T-helper 2 cell treated with Interferon-gamma antibody and Interleukin-4, amounts not matched to agents 5 μg/mL and 100 μg/mL, for 36 hours (primary cell): Measurements from ENCODE around the gene COMMD2.

ENCODE experiments used
- DNase-seq: peaks from one replicate; pipeline ENCODE4 v3.0.0; 2021; ENCODE audit warnings: low spot score
- H3K27ac Mint-ChIP-seq: one replicate; pipeline ENCODE4 v1.8.0; 2021; ENCODE audit warnings: mild to moderate bottlenecking, mixed read lengths
- H3K27me3 Mint-ChIP-seq: one replicate; pipeline ENCODE4 v1.8.0; 2021; ENCODE audit warnings: low read depth, mixed read lengths
- H3K36me3 Mint-ChIP-seq: one replicate; pipeline ENCODE4 v1.8.0; 2021; ENCODE audit warnings: low read depth, mixed read lengths
- H3K4me1 Mint-ChIP-seq: one replicate; pipeline ENCODE4 v1.8.0; 2021; ENCODE audit warnings: low read depth, mixed read lengths
- H3K4me3 Mint-ChIP-seq: one replicate; pipeline ENCODE4 v1.8.0; 2022; ENCODE audit warnings: mild to moderate bottlenecking, moderate library complexity, mixed read lengths
- H3K9me3 Mint-ChIP-seq: one replicate; pipeline ENCODE4 v1.8.0; 2021; ENCODE audit warnings: mixed read lengths

COMMD2 gene

DNA sequence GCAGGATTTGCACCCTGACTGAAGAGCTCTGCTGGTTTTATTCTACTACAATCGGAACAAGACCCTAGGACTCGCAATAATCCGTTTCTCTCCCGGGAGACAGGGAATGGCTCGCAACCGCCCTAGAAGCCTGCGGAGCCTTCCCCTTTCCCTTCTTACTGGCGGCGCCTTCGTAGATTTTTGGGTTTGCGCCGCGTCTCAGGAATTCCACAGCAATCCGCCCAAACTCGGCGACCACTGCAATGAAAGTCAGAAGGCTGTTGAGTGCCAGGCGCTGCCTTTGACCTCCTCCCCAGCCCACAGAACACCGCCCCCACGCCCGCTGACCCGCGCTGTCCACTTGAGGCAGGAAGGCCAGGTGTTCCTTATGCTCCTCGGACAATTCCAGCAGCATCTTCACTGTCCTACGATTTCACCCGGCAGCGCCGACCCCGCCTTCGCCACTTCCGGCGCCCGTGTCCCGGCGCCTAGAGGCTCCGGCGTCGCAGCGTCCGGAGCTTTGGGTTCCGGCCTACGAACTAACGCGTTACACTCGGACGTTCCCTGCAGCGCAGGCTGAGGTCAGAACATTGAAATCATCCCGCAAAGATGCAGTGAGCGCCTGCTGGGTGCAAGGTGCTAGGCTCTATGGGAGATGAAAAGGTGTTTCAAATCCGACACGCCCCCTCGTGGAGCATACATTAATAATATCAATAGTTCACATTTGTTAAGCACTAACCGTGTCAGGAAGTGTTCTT lies at the start of gene COMMD2:
Gene COMMD2 (minus strand): TSS at position 439 of the 737 bp plus-strand sequence. CDS start 45 bp downstream, at position 394.
- H3K27me3 Mint-ChIP-seq, result peaks cover 12% of the 10 kb centered on the region
- H3K9me3 Mint-ChIP-seq, result no peaks in the 10 kb centered on the region
- peaks cover 20% of the 10 kb centered on the region for H3K4me1 Mint-ChIP-seq
- H3K27ac Mint-ChIP-seq, result peak within 1 kb of the TSS; percentile 87
- peak; percentile 77 for DNase-seq
- peaks cover 22% of the 10 kb centered on the region for H3K36me3 Mint-ChIP-seq
- peak within 1 kb of the TSS; percentile 95 for H3K4me3 Mint-ChIP-seq

DNA sequence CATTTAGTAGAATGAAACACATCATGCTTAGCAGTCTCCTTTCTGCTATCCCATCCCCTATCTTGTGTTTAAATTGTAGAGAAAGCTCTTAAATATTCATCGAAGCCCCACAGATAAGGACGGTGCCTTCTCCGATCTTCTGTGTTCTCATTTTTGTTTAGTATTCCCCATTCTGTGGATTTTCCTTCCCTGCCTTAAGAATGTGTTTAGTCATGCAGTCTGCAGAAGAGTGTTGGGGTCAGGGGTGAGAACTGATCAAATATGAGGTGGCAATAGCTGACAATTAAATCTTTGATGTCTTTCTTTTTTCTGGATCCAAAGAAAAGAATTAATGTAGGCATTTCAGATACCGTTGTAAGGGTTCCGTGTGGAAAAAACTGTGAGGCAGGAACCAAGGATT lies 49.4 kb upstream of the COMMD2 start:
- H3K9me3 Mint-ChIP-seq, result no peaks in the 10 kb centered on the region
- H3K4me3 Mint-ChIP-seq, result no peak overlapping the region
- H3K27me3 Mint-ChIP-seq, result peaks cover 32% of the 10 kb centered on the region
- H3K27ac Mint-ChIP-seq, result no peak overlapping the region
- H3K36me3 Mint-ChIP-seq, result no peaks in the 10 kb centered on the region
- no peak for DNase-seq
- H3K4me1 Mint-ChIP-seq, result peaks cover 4% of the 10 kb centered on the region

DNA sequence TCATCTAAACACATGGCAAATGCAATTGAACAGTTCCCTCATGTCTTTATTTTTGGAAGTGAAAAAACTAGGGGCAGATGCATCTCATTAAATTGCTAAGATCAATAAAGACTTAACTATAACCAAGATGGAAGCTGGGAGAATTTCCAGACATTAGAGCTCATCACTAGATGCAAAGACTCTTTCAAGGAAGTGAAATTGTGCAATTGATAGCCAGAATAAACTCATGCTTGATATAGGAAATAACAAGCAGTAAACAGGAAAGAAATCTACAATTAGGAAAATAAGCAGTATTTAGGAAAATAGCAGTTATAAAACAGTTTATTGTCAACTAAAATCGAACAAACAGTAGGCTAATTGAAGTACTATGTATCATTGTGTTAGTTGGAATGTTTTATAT lies 48.9 kb upstream of the COMMD2 start:
- Mint-ChIP-seq H3K4me1 (no peaks in the 10 kb centered on the region), H3K9me3 (no peaks in the 10 kb centered on the region), H3K4me3 (no peak overlapping the region), H3K27me3 (peaks cover 31% of the 10 kb centered on the region), H3K36me3 (no peaks in the 10 kb centered on the region), H3K27ac (no peak overlapping the region)
- DNase-seq, result no peak

DNA sequence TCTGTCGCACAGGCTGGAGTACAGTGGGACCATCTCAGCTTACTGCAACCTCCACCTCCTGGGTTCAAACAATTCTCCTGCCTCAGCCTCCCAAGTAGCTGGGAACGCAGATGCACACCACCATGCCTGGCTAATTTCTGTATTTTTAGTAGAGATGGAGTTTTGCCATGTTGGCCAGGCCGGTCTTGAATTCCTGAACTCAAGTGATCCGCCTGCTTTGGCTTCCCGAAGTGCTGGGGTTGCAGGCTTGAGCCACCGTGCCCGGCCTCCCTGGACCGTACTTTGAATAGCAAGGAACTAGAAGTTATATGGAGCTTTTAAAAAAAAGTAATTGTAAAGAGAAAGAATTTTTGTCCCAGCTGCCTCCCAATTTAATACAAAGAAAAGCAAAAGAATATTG lies 48.4 kb upstream of the COMMD2 start:
- no peaks in the 10 kb centered on the region for H3K36me3 Mint-ChIP-seq
- H3K4me3 Mint-ChIP-seq, result no peak overlapping the region
- no peak for DNase-seq
- H3K4me1 Mint-ChIP-seq, result no peaks in the 10 kb centered on the region
- H3K27me3 Mint-ChIP-seq, result peaks cover 30% of the 10 kb centered on the region
- no peak overlapping the region for H3K27ac Mint-ChIP-seq
- no peaks in the 10 kb centered on the region for H3K9me3 Mint-ChIP-seq

DNA sequence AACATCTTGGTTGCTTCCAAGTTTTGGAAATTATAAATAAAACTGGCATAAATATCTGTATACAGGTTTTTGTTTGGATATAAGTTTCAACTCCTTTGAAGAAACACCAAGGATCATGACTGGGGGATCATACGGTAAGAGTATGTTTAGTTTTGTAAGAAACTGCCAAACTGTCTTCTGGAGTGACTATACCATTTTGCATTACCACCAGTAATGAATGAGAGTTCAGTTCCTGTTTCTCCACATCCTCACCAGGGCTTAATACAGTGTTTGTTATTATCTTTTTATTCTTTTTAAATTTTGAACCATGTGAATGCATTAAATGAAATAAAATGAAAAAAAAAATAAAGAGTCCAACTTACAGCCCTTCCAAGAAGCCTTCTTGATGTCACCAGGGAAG lies 43.7 kb upstream of the COMMD2 start:
- DNase-seq, result no peak
- Mint-ChIP-seq H3K4me1 (no peaks in the 10 kb centered on the region), H3K9me3 (no peaks in the 10 kb centered on the region), H3K27ac (no peak overlapping the region), H3K36me3 (no peaks in the 10 kb centered on the region), H3K4me3 (no peak overlapping the region), H3K27me3 (peaks cover 26% of the 10 kb centered on the region)

DNA sequence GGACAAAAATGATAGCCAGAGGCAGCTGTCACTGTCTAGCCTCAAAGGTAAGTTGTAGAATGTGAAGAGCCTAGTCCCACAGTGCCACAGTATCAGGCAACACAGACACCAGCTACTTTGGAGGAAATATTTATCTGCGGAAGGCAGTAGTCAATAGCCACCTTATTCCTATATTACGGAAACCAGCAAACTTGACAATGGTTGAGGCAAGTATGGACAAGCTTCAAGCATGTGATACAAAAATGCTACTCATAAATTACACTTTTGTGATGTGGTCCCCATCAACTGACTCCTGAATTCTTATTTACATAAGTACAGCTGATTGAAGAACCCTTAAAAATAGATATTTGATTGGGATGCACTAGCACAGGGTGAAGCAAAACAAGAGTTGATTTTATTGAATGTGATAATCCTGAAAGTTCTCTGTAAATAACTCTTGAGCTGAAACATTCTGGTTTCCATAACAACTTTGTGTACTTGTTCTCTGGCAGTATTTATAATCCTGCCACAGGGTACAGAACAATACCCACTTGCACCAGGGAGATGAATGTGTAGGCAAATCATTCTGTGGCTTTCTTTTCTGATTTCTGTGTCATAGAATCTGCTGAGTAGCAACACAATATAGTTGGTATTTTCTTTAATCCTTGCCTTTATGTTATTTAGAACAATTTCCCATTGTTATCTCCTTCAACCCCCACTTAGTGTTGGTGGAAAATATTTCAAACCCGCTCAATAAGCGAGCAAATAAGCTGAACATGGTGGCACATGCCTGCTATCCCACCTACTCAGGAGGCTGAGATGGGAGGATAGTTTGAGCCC lies 40.4 kb upstream of the COMMD2 start, which contains the start of gene ANKUB1:
Gene ANKUB1 (minus strand): TSS at position 103 of the 819 bp plus-strand sequence. CDS start 188 bp downstream, outside the sequence.
- no peaks in the 10 kb centered on the region for H3K9me3 Mint-ChIP-seq
- no peaks in the 10 kb centered on the region for H3K36me3 Mint-ChIP-seq
- no peaks in the 10 kb centered on the region for H3K4me1 Mint-ChIP-seq
- no peak within 1 kb of the TSS for H3K4me3 Mint-ChIP-seq
- H3K27ac Mint-ChIP-seq, result no peak within 1 kb of the TSS
- DNase-seq, result no peak
- H3K27me3 Mint-ChIP-seq, result peaks cover 30% of the 10 kb centered on the region

DNA sequence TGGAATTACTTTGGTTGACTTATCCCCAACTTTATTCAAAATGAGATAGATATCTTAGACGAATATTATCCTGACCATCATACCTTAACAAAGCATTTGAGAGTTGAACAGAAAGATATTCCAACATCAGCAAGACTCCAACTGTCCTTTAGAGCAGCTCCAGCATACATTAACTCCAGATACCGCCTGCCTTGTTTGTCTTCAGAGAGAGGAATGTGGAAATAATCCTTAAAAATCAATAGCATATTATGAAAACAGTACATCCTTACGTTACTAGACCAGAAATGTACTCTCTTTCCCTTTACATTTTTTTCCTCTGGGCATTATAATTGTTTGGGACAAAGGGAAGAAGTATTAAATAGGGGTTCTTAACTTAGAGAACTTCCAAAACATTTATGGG lies 38.4 kb upstream of the COMMD2 start:
- no peak overlapping the region for H3K27ac Mint-ChIP-seq
- peaks cover 27% of the 10 kb centered on the region for H3K27me3 Mint-ChIP-seq
- no peak for DNase-seq
- no peak overlapping the region for H3K4me3 Mint-ChIP-seq
- no peaks in the 10 kb centered on the region for H3K4me1 Mint-ChIP-seq
- H3K9me3 Mint-ChIP-seq, result no peaks in the 10 kb centered on the region
- no peaks in the 10 kb centered on the region for H3K36me3 Mint-ChIP-seq

DNA sequence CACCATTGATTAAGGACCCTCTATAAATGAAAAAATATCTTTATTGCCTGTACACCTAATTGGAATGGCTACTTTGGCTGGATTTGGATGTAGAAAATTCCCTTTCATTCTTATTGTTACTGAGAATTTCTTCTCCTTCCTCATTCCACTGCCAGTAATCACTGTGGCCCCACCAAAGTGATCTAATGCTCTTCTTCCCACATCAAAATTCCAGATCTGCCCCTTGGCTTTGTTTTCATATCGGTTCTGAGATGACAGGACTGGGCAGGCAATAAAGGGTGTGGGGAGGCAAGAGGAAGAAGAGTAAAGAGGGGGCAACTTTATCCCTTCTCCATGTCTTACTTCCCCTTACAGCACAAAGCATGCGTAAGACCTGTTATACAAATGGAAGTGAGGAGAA lies 38.0 kb upstream of the COMMD2 start:
- Mint-ChIP-seq H3K27ac (no peak overlapping the region), H3K4me1 (no peaks in the 10 kb centered on the region), H3K27me3 (peaks cover 27% of the 10 kb centered on the region), H3K9me3 (no peaks in the 10 kb centered on the region), H3K36me3 (no peaks in the 10 kb centered on the region), H3K4me3 (no peak overlapping the region)
- DNase-seq, result no peak

DNA sequence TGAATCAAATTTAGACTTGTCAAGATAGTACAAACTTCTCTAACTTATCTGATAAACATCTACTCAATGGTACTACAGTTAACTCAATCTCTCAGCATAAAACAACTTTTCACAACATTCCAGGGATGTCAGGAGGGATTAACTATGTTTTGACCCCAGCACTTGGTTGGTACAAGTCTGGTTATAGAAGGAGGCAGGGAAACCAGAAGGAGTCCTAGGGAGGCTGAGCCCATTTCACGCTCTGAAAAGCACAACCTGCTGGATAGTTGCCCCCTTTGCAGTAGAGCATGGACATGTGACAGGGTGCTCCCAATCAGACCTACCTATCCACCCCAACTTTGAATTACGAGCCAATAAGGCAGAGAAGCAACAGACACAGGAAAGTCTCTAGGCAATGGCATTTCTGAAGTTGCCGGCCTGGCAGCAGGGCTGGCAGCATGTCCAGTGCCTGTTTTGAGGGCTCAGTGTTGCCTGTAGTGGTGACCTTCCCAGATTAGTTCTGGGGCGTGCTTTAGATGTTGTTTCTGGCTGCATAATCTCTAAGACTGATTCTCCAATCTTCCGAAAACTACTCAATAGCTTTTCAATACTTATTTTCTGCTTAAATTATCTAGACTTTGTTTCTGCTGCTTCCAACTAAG lies 31.9 kb upstream of the COMMD2 start:
- Mint-ChIP-seq H3K4me1 (peaks cover 3% of the 10 kb centered on the region), H3K4me3 (no peak overlapping the region)
- DNase-seq, result no peak

DNA sequence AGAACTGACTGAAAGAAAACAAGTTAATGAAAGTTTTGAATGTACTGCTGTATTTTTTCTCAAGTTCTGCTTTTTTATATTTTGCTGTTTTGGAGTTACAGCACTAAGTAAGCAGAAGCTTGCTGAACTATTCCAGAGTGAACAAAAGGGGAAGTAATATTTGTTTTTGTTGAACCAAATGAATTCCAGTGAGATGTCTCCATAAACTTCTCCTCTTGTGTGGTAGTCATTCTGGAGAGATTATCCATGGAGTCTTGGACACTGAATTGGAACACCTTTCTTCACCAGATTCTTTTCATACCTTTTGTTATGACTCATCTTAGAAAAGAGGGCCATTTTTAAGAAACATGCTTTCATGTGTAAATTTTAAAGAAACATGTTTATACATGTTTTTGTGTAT lies 31.3 kb upstream of the COMMD2 start:
- no peaks in the 10 kb centered on the region for H3K36me3 Mint-ChIP-seq
- no peak overlapping the region for H3K27ac Mint-ChIP-seq

More for the DNA sequence above, 31.9 kb upstream of the COMMD2 start:
- H3K9me3 Mint-ChIP-seq, result no peaks in the 10 kb centered on the region
- H3K27ac Mint-ChIP-seq, result no peak overlapping the region
- H3K27me3 Mint-ChIP-seq, result peaks cover 22% of the 10 kb centered on the region
- H3K36me3 Mint-ChIP-seq, result no peaks in the 10 kb centered on the region

DNA sequence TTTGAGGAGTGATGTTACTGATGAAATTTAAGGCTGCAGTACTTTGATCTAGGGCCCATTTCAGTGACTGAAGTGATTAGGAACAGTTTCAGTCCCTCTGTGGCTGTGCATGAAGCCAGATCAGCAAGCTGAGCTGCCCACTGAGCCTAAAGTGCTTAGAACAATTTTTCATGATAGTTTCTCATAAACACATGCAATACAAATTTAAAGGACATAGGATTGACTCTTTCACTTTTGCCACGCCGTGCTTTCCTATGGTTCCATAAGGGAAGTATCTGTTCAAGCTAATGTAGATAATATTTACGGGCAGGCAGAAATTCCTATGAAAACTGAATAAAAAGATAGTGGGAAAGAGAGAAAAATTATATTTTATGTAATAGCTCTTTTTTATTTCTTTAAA lies 29.5 kb upstream of the COMMD2 start:
- Mint-ChIP-seq H3K4me1 (peaks cover 3% of the 10 kb centered on the region), H3K4me3 (no peak overlapping the region), H3K36me3 (no peaks in the 10 kb centered on the region), H3K27me3 (peaks cover 19% of the 10 kb centered on the region), H3K27ac (no peak overlapping the region), H3K9me3 (no peaks in the 10 kb centered on the region)
- no peak for DNase-seq

More for the DNA sequence above, 31.3 kb upstream of the COMMD2 start:
- Mint-ChIP-seq H3K4me3 (no peak overlapping the region), H3K4me1 (peaks cover 3% of the 10 kb centered on the region), H3K27me3 (peaks cover 22% of the 10 kb centered on the region), H3K9me3 (no peaks in the 10 kb centered on the region)
- DNase-seq, result no peak

DNA sequence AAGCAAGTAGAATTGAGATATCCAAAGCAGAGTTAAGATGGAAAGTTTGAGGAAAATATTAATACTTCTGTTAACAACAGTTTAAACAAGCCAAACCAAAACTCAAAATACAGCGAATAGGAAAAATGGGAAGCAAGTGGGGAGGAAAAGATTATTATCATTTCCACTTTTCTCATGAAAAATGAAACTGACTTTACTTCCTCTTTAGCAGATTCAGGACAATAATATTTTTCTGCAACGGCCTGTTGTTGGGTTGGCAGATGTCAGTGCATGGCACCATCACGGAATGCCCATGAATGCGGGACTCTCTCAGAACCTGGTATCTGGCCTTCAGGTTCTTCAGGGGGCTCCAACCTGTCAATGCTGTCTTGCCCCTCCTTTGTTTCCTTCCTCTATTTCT lies 28.9 kb upstream of the COMMD2 start:
- Mint-ChIP-seq H3K4me3 (no peak overlapping the region), H3K27ac (no peak overlapping the region)

DNA sequence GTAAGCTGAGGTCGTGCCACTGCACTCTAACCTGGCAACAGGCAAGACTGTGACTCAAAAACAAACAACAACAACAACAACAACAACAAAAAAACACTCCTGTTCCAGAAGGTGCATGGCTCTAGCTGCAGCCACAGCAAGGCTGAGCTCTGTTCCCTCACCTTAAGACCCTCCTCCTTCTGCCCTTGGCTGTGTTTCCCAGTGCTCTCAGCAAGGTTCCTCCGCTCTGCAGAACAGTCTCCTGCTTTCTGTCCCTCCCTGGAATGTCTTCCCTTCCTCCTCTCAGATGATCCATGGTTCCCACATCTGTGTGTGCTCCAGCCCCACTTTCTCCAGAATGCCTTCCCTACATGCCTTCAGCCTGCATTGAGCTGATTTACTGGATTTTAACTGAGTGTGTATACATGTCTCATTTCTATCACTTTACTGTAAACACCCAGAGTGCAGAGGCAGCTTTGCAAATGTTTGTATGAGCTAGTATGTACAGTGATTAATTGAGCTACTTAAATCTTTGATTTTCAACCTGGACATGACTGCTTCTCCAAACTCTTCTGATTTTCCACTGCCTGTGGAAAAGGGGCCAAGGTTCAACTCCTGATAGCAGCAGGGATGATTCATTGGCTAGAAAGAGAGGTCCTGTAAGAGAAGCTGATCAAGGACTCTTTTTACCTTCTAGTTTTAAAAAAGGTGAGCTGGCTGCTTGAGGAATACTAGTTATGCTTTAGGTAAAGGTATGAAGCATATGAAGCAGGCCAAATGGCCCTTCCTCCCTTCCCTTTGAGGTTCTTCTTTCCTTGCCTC lies 25.3 kb upstream of the COMMD2 start:
- H3K4me3 Mint-ChIP-seq, result no peak overlapping the region
- H3K4me1 Mint-ChIP-seq, result peaks cover 3% of the 10 kb centered on the region
- no peak for DNase-seq
- H3K36me3 Mint-ChIP-seq, result no peaks in the 10 kb centered on the region
- H3K27me3 Mint-ChIP-seq, result peaks cover 14% of the 10 kb centered on the region
- no peak overlapping the region for H3K27ac Mint-ChIP-seq
- H3K9me3 Mint-ChIP-seq, result no peaks in the 10 kb centered on the region

More for the DNA sequence above, 28.9 kb upstream of the COMMD2 start:
- Mint-ChIP-seq H3K27me3 (peaks cover 14% of the 10 kb centered on the region), H3K4me1 (peaks cover 3% of the 10 kb centered on the region), H3K36me3 (no peaks in the 10 kb centered on the region), H3K9me3 (no peaks in the 10 kb centered on the region)
- no peak for DNase-seq
